GM23248 (cell line): ENCODE measurements around the gene AGXT. TPM values are rescaled to one million over a fixed set of nuclear protein-coding genes. Genes with fewer than 3 reads are reported as not detected.

Experiments used
- DNase-seq: peaks from one replicate; pipeline ENCODE4 v3.0.0-alpha.2; 2015
- H2AFZ ChIP-seq: fragments of 200-600 bp; sonication (generic); 2 replicates; pipeline ENCODE4 v1.6.1; 2016; ENCODE audit warnings: antibody characterized with exemption
- H3F3A ChIP-seq: fragments of 200-600 bp; sonication (generic); 2 replicates; pipeline ENCODE4 v1.6.1; 2016; ENCODE audit warnings: mild to moderate bottlenecking, antibody characterized with exemption, mixed run types; ENCODE audit not compliant: insufficient read depth
- H3K27ac ChIP-seq: fragments of 200-600 bp; sonication (generic); 2 replicates; pipeline ENCODE4 v1.5.1; 2016; ENCODE audit warnings: mild to moderate bottlenecking
- H3K27me3 ChIP-seq: fragments of 200-600 bp; sonication (generic); replicated peaks from 2 replicates; pipeline ENCODE4 v1.6.1; 2016; ENCODE audit warnings: mild to moderate bottlenecking; ENCODE audit not compliant: insufficient read depth
- H3K36me3 ChIP-seq: fragments of 200-600 bp; sonication (generic); 2 replicates; pipeline ENCODE4 v1.6.1; 2016; ENCODE audit warnings: low read depth, mild to moderate bottlenecking
- H3K4me1 ChIP-seq: fragments of 200-600 bp; sonication (generic); 2 replicates; pipeline ENCODE4 v1.6.1; 2016; ENCODE audit warnings: mild to moderate bottlenecking; ENCODE audit not compliant: insufficient read depth
- H3K4me2 ChIP-seq: fragments of 200-600 bp; sonication (generic); one replicate; pipeline ENCODE4 v1.6.1; 2016; ENCODE audit warnings: mild to moderate bottlenecking; ENCODE audit not compliant: unreplicated experiment
- H3K4me3 ChIP-seq: fragments of 200-600 bp; sonication (generic); 2 replicates; pipeline ENCODE4 v1.5.1; 2016; ENCODE audit warnings: mild to moderate bottlenecking
- H3K79me2 ChIP-seq: fragments of 200-600 bp; sonication (generic); 2 replicates; pipeline ENCODE4 v1.6.1; 2016; ENCODE audit warnings: mild to moderate bottlenecking; ENCODE audit not compliant: insufficient read depth
- H3K9ac ChIP-seq: fragments of 200-600 bp; sonication (generic); 2 replicates; pipeline ENCODE4 v1.6.1; 2016; ENCODE audit warnings: mild to moderate bottlenecking
- H3K9me2 ChIP-seq: fragments of 200-600 bp; sonication (generic); 2 replicates; pipeline ENCODE4 v1.6.1; 2016; ENCODE audit warnings: mixed run types, mild to moderate bottlenecking, moderate library complexity; ENCODE audit not compliant: insufficient read depth
- H3K9me3 ChIP-seq: fragments of 200-600 bp; sonication (generic); one replicate; pipeline ENCODE4 v1.6.1; 2017; ENCODE audit warnings: low read depth
- H4K20me1 ChIP-seq: fragments of 200-600 bp; sonication (generic); 2 replicates; pipeline ENCODE4 v1.6.0; 2016; ENCODE audit not compliant: insufficient read depth
- EZH2 ChIP-seq: fragments of 200-600 bp; sonication (generic); IDR thresholded peaks from 2 replicates; pipeline ENCODE4 v1.6.1; 2018; ENCODE audit warnings: antibody characterized with exemption, mild to moderate bottlenecking; ENCODE audit not compliant: insufficient read depth, poor library complexity, severe bottlenecking
- EZH2phosphoT487 ChIP-seq: fragments of 200-600 bp; sonication (generic); IDR thresholded peaks from 2 replicates; pipeline ENCODE4 v1.6.1; 2018; ENCODE audit warnings: antibody characterized with exemption, moderate library complexity, mild to moderate bottlenecking, low read depth; ENCODE audit not compliant: insufficient read depth
- WGBS, 2 experiments: methylation state at CpG; one replicate each; pipeline ENCODE4 v1.1.6; 2015 to 2017; ENCODE audit warnings: low lambda C conversion rate in 2 of 2, low coverage in 1 of 2; ENCODE audit errors: missing lambda C conversion rate in 2 of 2; 5-methylcytosine and 5-hydroxymethylcytosine counted together
- in situ Hi-C: fragments of 300-500 bp; cut with MboI; formaldehyde crosslinking; loops from 2 replicates; pipeline ENCODE4 v1.15.0; 2020
- polyA plus RNA-seq: library from polyadenylated mRNA; unstranded; fragments of >200 nt; fragmentation: Nextera tagmentation; extraction: Ambion mirVana; gene quantifications from 2 replicates; pipeline ENCODE4 v1.2.1, GENCODE V29; 2016
- total RNA-seq: library from RNA; depleted of rRNA; stranded (reverse); fragments of >200 nt; shearing (Covaris generic); gene quantifications from 2 replicates; pipeline ENCODE4 v1.2.3, GENCODE V29; 2014

The AGXT gene
- total and polyA plus RNA-seq, 2 experiments from 2014 or later: not detected

- in situ Hi-C loops: no loop called here
- Histone ChIP-seq H3K4me3 (no peak overlapping the region), H4K20me1 (no peaks in the 10 kb centered on the region), H3K36me3 (no peaks in the 10 kb centered on the region), H3K9me2 (no peaks in the 10 kb centered on the region), H3K9ac (no peak overlapping the region), H3K9me3 (no peaks in the 10 kb centered on the region), H3K27ac (no peak overlapping the region), H3K79me2 (no peaks in the 10 kb centered on the region), H3F3A (no peaks in the 10 kb centered on the region), H2AFZ (no peak overlapping the region), H3K4me2 (no peak overlapping the region), H3K4me1 (no peaks in the 10 kb centered on the region), H3K27me3 (no peaks in the 10 kb centered on the region)
- WGBS, 2 experiments: 56 to 66% methylated on average over 7 of the region's 7 CpGs
- no peak for TF ChIP-seq EZH2
- TF ChIP-seq EZH2phosphoT487: no peak
- DNase-seq: no peak
Observed at GRCh38 chr2:240902615-240903041, 34.0 kb downstream of the AGXT start.

GRCh38 chr2:240903191-240904060 lies 34.8 kb downstream of the AGXT start:
- Histone ChIP-seq H3K9me3 (no peaks in the 10 kb centered on the region), H3K27me3 (no peaks in the 10 kb centered on the region), H3K9me2 (no peaks in the 10 kb centered on the region), H3K4me1 (no peaks in the 10 kb centered on the region), H3K9ac (no peak overlapping the region), H3K27ac (no peak overlapping the region), H3K4me3 (no peak overlapping the region), H3F3A (no peaks in the 10 kb centered on the region), H3K36me3 (no peaks in the 10 kb centered on the region), H3K79me2 (no peaks in the 10 kb centered on the region), H3K4me2 (no peak overlapping the region), H2AFZ (no peak overlapping the region), H4K20me1 (no peaks in the 10 kb centered on the region)
- in situ Hi-C loops: no loop called here
- WGBS, 2 experiments: 77 to 78% methylated on average over 28 to 34 of the region's 34 CpGs
- TF ChIP-seq EZH2phosphoT487: no peak
- TF ChIP-seq EZH2: no peak
- no peak for DNase-seq

GRCh38 chr2:240904216-240905175 lies 35.9 kb downstream of the AGXT start:
- Histone ChIP-seq H3F3A (no peaks in the 10 kb centered on the region), H3K4me1 (no peaks in the 10 kb centered on the region), H3K9me2 (no peaks in the 10 kb centered on the region), H3K4me2 (no peak overlapping the region), H3K9me3 (no peaks in the 10 kb centered on the region), H3K36me3 (no peaks in the 10 kb centered on the region), H2AFZ (no peak overlapping the region), H3K27me3 (no peaks in the 10 kb centered on the region), H3K79me2 (no peaks in the 10 kb centered on the region), H3K4me3 (no peak overlapping the region), H3K27ac (no peak overlapping the region), H4K20me1 (no peaks in the 10 kb centered on the region), H3K9ac (no peak overlapping the region)
- in situ Hi-C loops: no loop called here
- TF ChIP-seq EZH2phosphoT487 (no peak), EZH2 (no peak)
- DNase-seq: no peak
- WGBS, 2 experiments: 87 to 88% methylated on average over 18 to 19 of the region's 19 CpGs

GRCh38 chr2:240905176-240905781 lies 36.7 kb downstream of the AGXT start:
- H3K9me2 ChIP-seq: no peaks in the 10 kb centered on the region
- H3F3A ChIP-seq: 0 out of 2 replicates have a peak, but pooled peaks cover under 1% of the 10 kb centered on the region
- no peaks in the 10 kb centered on the region for H3K36me3 ChIP-seq
- TF ChIP-seq EZH2 (no peak), EZH2phosphoT487 (no peak)
- in situ Hi-C loops: no loop called here
- H3K27me3 ChIP-seq: no peaks in the 10 kb centered on the region
- no peaks in the 10 kb centered on the region for H3K79me2 ChIP-seq
- no peak for DNase-seq
- H3K4me2 ChIP-seq: no peak overlapping the region
- no peak overlapping the region for H3K4me3 ChIP-seq
- WGBS, 2 experiments: 62% methylated on average over 12 to 13 of the region's 13 CpGs
- H4K20me1 ChIP-seq: no peaks in the 10 kb centered on the region
- no peak overlapping the region for H3K9ac ChIP-seq
- H3K27ac ChIP-seq: no peak overlapping the region
- H3K9me3 ChIP-seq: no peaks in the 10 kb centered on the region
- H2AFZ ChIP-seq: no peak overlapping the region
- no peaks in the 10 kb centered on the region for H3K4me1 ChIP-seq
